GM23338 (cell line): ENCODE measurements around the gene DLX2. TPM values are rescaled to one million over a fixed set of nuclear protein-coding genes. Genes with fewer than 3 reads are reported as not detected.

Experiments used
- ATAC-seq: fragments of 200-7000 bp; cut with Tn5 transposase; 3 replicates; pipeline ENCODE4 v1.9.1; 2020
- DNase-seq: peaks from one replicate; pipeline ENCODE4 v3.0.0-alpha.2; 2015; ENCODE audit warnings: low spot score
- H2AFZ ChIP-seq: fragments of 200-600 bp; sonication (generic); 2 replicates; pipeline ENCODE4 v1.8.0; 2016; ENCODE audit warnings: antibody characterized with exemption, mild to moderate bottlenecking, moderate library complexity
- H3F3A ChIP-seq: fragments of 200-600 bp; sonication (generic); replicated peaks from 2 replicates; pipeline ENCODE4 v1.8.0; 2017; ENCODE audit warnings: antibody characterized with exemption, mixed run types, low read depth
- H3K27ac ChIP-seq: fragments of 200-600 bp; sonication (generic); 2 replicates; pipeline ENCODE4 v1.6.1; 2016; ENCODE audit warnings: low read depth
- H3K27me3 ChIP-seq: fragments of 200-600 bp; sonication (generic); 2 replicates; pipeline ENCODE4 v1.8.0; 2016; ENCODE audit warnings: mild to moderate bottlenecking, mixed run types, moderate library complexity; ENCODE audit not compliant: insufficient read depth
- H3K36me3 ChIP-seq: fragments of 200-600 bp; sonication (generic); 2 replicates; pipeline ENCODE4 v1.8.0; 2016; ENCODE audit warnings: mild to moderate bottlenecking; ENCODE audit not compliant: insufficient read depth
- H3K4me1 ChIP-seq: fragments of 200-600 bp; sonication (generic); 2 replicates; pipeline ENCODE4 v1.8.0; 2016; ENCODE audit warnings: mild to moderate bottlenecking, moderate library complexity; ENCODE audit not compliant: insufficient read depth
- H3K4me2 ChIP-seq: fragments of 200-600 bp; sonication (generic); 2 replicates; pipeline ENCODE4 v1.7.1; 2017; ENCODE audit warnings: mixed run types
- H3K4me3 ChIP-seq: fragments of 200-600 bp; sonication (generic); 2 replicates; pipeline ENCODE4 v1.6.1; 2016; ENCODE audit warnings: mixed run types
- H3K79me2 ChIP-seq: fragments of 200-600 bp; sonication (generic); replicated peaks from 2 replicates; pipeline ENCODE4 v1.8.0; 2017; ENCODE audit warnings: mild to moderate bottlenecking; ENCODE audit not compliant: insufficient read depth
- H3K9me2 ChIP-seq: fragments of 200-600 bp; sonication (generic); 2 replicates; pipeline ENCODE4 v1.8.0; 2017; ENCODE audit not compliant: insufficient read depth
- H4K20me1 ChIP-seq: fragments of 200-600 bp; sonication (generic); replicated peaks from 2 replicates; pipeline ENCODE4 v1.8.0; 2017; ENCODE audit warnings: mild to moderate bottlenecking; ENCODE audit not compliant: insufficient read depth
- H3K27ac Mint-ChIP-seq: 2 replicates; pipeline ENCODE4 v1.8.0; 2020; ENCODE audit warnings: inconsistent platforms, mild to moderate bottlenecking, moderate library complexity, mixed read lengths
- H3K27me3 Mint-ChIP-seq: 3 replicates; pipeline ENCODE4 v1.8.0; 2022; ENCODE audit warnings: low read depth, mild to moderate bottlenecking, moderate library complexity, mixed read lengths, inconsistent platforms; ENCODE audit not compliant: insufficient read depth, poor library complexity
- H3K36me3 Mint-ChIP-seq: 3 replicates; pipeline ENCODE4 v1.8.0; 2021; ENCODE audit warnings: low read depth, mild to moderate bottlenecking, inconsistent platforms, moderate library complexity, mixed read lengths
- H3K4me1 Mint-ChIP-seq: 3 replicates; pipeline ENCODE4 v1.8.0; 2020; ENCODE audit warnings: mild to moderate bottlenecking, inconsistent platforms, mixed read lengths
- H3K4me3 Mint-ChIP-seq: 3 replicates; pipeline ENCODE4 v1.8.0; 2021; ENCODE audit warnings: moderate library complexity, mild to moderate bottlenecking, inconsistent platforms, mixed read lengths
- H3K9me3 Mint-ChIP-seq: 3 replicates; pipeline ENCODE4 v1.8.0; 2020; ENCODE audit warnings: moderate library complexity, mild to moderate bottlenecking, inconsistent platforms, mixed read lengths
- ETS1 ChIP-seq: IDR thresholded peaks from 2 replicates; pipeline ENCODE4 v1.6.1; 2016; ENCODE audit warnings: antibody characterized with exemption
- EZH2 ChIP-seq: fragments of 200-600 bp; sonication (generic); IDR thresholded peaks from one replicate; pipeline ENCODE4 v1.8.0; 2017; ENCODE audit warnings: antibody characterized with exemption, mild to moderate bottlenecking, low read depth; ENCODE audit not compliant: unreplicated experiment
- EZH2phosphoT487 ChIP-seq: fragments of 200-600 bp; sonication (generic); IDR thresholded peaks from one replicate; pipeline ENCODE4 v1.8.1; 2018; ENCODE audit warnings: antibody characterized with exemption; ENCODE audit not compliant: unreplicated experiment
- NANOG ChIP-seq: IDR thresholded peaks from 2 replicates; pipeline ENCODE4 v1.6.1; 2016; ENCODE audit warnings: antibody characterized with exemption, borderline replicate concordance
- REST ChIP-seq: IDR thresholded peaks from one replicate; pipeline ENCODE4 v1.6.1; 2018; ENCODE audit warnings: antibody characterized with exemption; ENCODE audit not compliant: unreplicated experiment
- polyA plus RNA-seq: library from polyadenylated mRNA; unstranded; fragments of >200 nt; fragmentation: Nextera tagmentation; extraction: Ambion mirVana; gene quantifications from 2 replicates; pipeline ENCODE4 v1.2.1, GENCODE V29; 2016
- total RNA-seq: library from RNA; depleted of rRNA; stranded (reverse); fragments of >200 nt; shearing (Covaris generic); gene quantifications from 2 replicates; pipeline ENCODE4 v1.2.3, GENCODE V29; 2014

DLX2 gene
- total and polyA plus RNA-seq, 2 experiments from 2014 or later: 0.08 to 0.24 TPM

DNA sequence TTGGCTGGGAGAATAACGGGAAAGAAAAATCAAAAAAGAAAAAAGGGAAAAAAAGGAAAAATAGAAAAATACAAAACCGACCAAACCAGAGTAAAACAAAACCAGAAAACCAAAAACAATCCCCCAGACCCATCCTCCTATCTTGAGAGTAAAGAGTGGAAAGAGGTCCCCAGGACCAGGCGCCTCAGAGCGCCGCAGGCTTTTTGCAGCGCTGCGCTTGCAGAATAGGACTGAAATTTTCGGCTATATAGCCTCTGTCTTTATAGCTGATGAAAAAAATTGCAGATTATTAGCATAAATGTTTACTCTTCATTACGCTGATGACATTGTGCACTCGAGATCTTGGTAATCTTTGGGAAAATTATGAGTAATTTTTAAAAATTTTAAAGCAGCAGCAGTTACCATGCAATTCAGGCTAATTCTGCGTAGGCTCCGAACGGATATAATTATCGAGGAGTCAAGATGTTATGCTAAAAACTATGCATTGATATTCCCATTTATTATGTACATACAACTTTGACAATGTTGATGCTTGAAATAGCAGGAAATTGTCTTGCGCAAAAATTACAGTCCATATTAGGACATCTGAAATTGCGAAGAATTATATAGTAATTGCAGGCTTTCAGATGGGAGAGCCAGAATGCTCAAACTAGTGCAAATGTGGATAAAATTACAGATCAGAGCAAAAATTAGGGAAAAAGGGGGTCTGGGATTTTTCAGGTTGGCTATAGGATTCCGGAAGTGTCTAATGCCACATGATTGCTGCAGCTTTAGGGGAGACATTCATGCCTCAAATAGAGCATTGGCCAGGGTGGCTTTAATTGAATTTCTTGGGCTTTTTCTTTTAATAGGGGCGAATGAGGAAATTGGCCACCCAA, 9.0 kb downstream of the DLX2 start:
- peaks cover 33% of the 10 kb centered on the region for H4K20me1 ChIP-seq
- H3K27ac Mint-ChIP-seq: no peak overlapping the region

More for the DNA sequence above, 9.0 kb downstream of the DLX2 start:
- Histone ChIP-seq H3K9me2 (no peaks in the 10 kb centered on the region), H3F3A (peaks cover 49% of the 10 kb centered on the region), H3K4me1 (peaks cover 89% of the 10 kb centered on the region), H3K27me3 (peaks cover 100% of the 10 kb centered on the region), H3K79me2 (no peaks in the 10 kb centered on the region), H3K27ac (no peak overlapping the region), H2AFZ (no peak overlapping the region), H3K4me3 (peak overlapping the region; percentile 57), H3K36me3 (no peaks in the 10 kb centered on the region), H3K4me2 (peak overlapping the region; percentile 88)
- Mint-ChIP-seq H3K4me1 (peaks cover 51% of the 10 kb centered on the region), H3K4me3 (peak overlapping the region; percentile 59), H3K9me3 (peaks cover 7% of the 10 kb centered on the region; the same call in 1 of the 3 replicates), H3K27me3 (peaks cover 100% of the 10 kb centered on the region), H3K36me3 (peaks cover 3% of the 10 kb centered on the region; the same call in 1 of the 3 replicates)
- ATAC-seq (no peak), DNase-seq (peak; percentile 51)
- no peak for TF ChIP-seq REST
- no peak for TF ChIP-seq ETS1
- peak; percentile 36 for TF ChIP-seq EZH2phosphoT487
- peak; percentile 89 for TF ChIP-seq EZH2
- no peak for TF ChIP-seq NANOG
